Vagina (tissue), 2 donors: ENCODE measurements around the gene SLC19A1. TPM values are rescaled to one million over a fixed set of nuclear protein-coding genes. Genes with fewer than 3 reads are reported as not detected.
"Not testable (repeated sequence)": the region's sequence is repeated elsewhere in the genome, so short reads cannot be mapped to it uniquely, and the experiment has no call there.

Experiments used
- DNase-seq, 2 donors: peaks; one replicate each; pipeline ENCODE4 v3.0.0-alpha.2; 2017; ENCODE audit errors: extremely low spot score in 2 of 2
- H3K27ac ChIP-seq: fragments of 200-600 bp; sonication (generic); one replicate; pipeline ENCODE4 v1.5.1; 2019
- H3K27me3 ChIP-seq: fragments of 200-600 bp; sonication (generic); one replicate; pipeline ENCODE4 v1.5.1; 2019
- H3K36me3 ChIP-seq, 2 donors: fragments of 200-600 bp; sonication (generic); one replicate each; pipeline ENCODE4 v1.5.1; 2017 to 2019
- H3K4me1 ChIP-seq: fragments of 200-600 bp; sonication (generic); one replicate; pipeline ENCODE4 v1.5.1; 2019
- H3K4me3 ChIP-seq, 2 donors: fragments of 200-600 bp; sonication (generic); 1 replicate in 1 of 2; 2 replicates in 1 of 2; pipeline ENCODE4 v1.5.1; 2016 to 2019
- H3K9me3 ChIP-seq: fragments of 200-600 bp; sonication (generic); one replicate; pipeline ENCODE4 v1.5.1; 2019
- CTCF ChIP-seq, 3 experiments: fragments of 450-650 bp in 2 of 3; fragments of 200-600 bp in 1 of 3; sonication (generic) in 1 of 3; IDR thresholded peaks; one replicate each; pipeline ENCODE4 v1.5.1; 2017 to 2019; ENCODE audit warnings: antibody characterized with exemption in 3 of 3, mild to moderate bottlenecking in 2 of 3, moderate library complexity in 2 of 3
- POLR2A ChIP-seq, 2 donors: fragments of 450-650 bp; IDR thresholded peaks; one replicate each; pipeline ENCODE4 v1.6.1; 2017; ENCODE audit warnings: antibody characterized with exemption in 2 of 2, mild to moderate bottlenecking in 2 of 2, moderate library complexity in 2 of 2
- POLR2AphosphoS5 ChIP-seq, 2 donors: sonication (generic); formaldehyde crosslinking; IDR thresholded peaks; one replicate each; pipeline ENCODE4 v1.9.0; 2017; ENCODE audit warnings: antibody characterized with exemption in 2 of 2, mild to moderate bottlenecking in 2 of 2, low read depth in 1 of 2; ENCODE audit not compliant: insufficient read depth in 1 of 2
- intact Hi-C: fragments of 100-400 bp; cut with DNase I; formaldehyde crosslinking; loops from one replicate; pipeline ENCODE4 v1.15.1; 2023
- total RNA-seq: library from RNA; depleted of rRNA; stranded (reverse); fragments of >200 nt; gene quantifications from one replicate; pipeline ENCODE4 v1.2.3, GENCODE V29; 2016

Gene SLC19A1
- total RNA-seq, 1 donor from 2014 or later: 4.9 TPM

GRCh38 chr21:45530423-45531113 lies 11.7 kb downstream of the SLC19A1 start:
- H3K4me1 ChIP-seq: no peaks in the 10 kb centered on the region
- no peaks in the 10 kb centered on the region for H3K27me3 ChIP-seq
- TF ChIP-seq POLR2AphosphoS5 (IDR thresholded peaks at IDR 0.05; ENCODE audit: insufficient read depth in 1 of 2, low read depth in 1 of 2) (no peak), CTCF (IDR thresholded peaks at IDR 0.05) (no peak), POLR2A (IDR thresholded peaks at IDR 0.05) (no peak)
- DNase-seq: no peak
- H3K9me3 ChIP-seq: no peaks in the 10 kb centered on the region
- intact Hi-C loops: no loop called here
- H3K27ac ChIP-seq: no peak overlapping the region
- no peak overlapping the region for H3K4me3 ChIP-seq
- no peaks in the 10 kb centered on the region for H3K36me3 ChIP-seq

GRCh38 chr21:45529785-45530422 lies 12.3 kb downstream of the SLC19A1 start:
- intact Hi-C loops: no loop called here
- Histone ChIP-seq H3K4me1 (no peaks in the 10 kb centered on the region), H3K9me3 (no peaks in the 10 kb centered on the region), H3K27me3 (no peaks in the 10 kb centered on the region), H3K4me3 (no peak overlapping the region), H3K27ac (no peak overlapping the region), H3K36me3 (no peaks in the 10 kb centered on the region)
- no peak for DNase-seq
- no peak for TF ChIP-seq CTCF (IDR thresholded peaks at IDR 0.05)
- TF ChIP-seq POLR2A (IDR thresholded peaks at IDR 0.05): no peak
- no peak for TF ChIP-seq POLR2AphosphoS5 (IDR thresholded peaks at IDR 0.05; ENCODE audit: insufficient read depth in 1 of 2, low read depth in 1 of 2)

GRCh38 chr21:45528981-45529784 lies 13.1 kb downstream of the SLC19A1 start:
- no peaks in the 10 kb centered on the region for H3K27me3 ChIP-seq
- no peak for DNase-seq
- H3K4me3 ChIP-seq: no peak overlapping the region
- no peaks in the 10 kb centered on the region for H3K9me3 ChIP-seq
- H3K36me3 ChIP-seq: no peaks in the 10 kb centered on the region
- intact Hi-C loops: no loop called here
- no peaks in the 10 kb centered on the region for H3K4me1 ChIP-seq
- H3K27ac ChIP-seq: no peak overlapping the region
- TF ChIP-seq POLR2AphosphoS5 (IDR thresholded peaks at IDR 0.05; ENCODE audit: insufficient read depth in 1 of 2, low read depth in 1 of 2) (no peak), CTCF (IDR thresholded peaks at IDR 0.05) (no peak), POLR2A (IDR thresholded peaks at IDR 0.05) (no peak)

GRCh38 chr21:45528028-45528705 lies 14.1 kb downstream of the SLC19A1 start:
- no peak overlapping the region for H3K4me3 ChIP-seq
- TF ChIP-seq CTCF (IDR thresholded peaks at IDR 0.05) (no peak), POLR2AphosphoS5 (IDR thresholded peaks at IDR 0.05; ENCODE audit: insufficient read depth in 1 of 2, low read depth in 1 of 2) (no peak), POLR2A (IDR thresholded peaks at IDR 0.05) (no peak)
- intact Hi-C loops: no loop called here
- no peaks in the 10 kb centered on the region for H3K4me1 ChIP-seq
- H3K27me3 ChIP-seq: no peaks in the 10 kb centered on the region
- no peaks in the 10 kb centered on the region for H3K36me3 ChIP-seq
- H3K9me3 ChIP-seq: no peaks in the 10 kb centered on the region
- no peak for DNase-seq
- H3K27ac ChIP-seq: no peak overlapping the region

GRCh38 chr21:45527151-45527999 lies 14.9 kb downstream of the SLC19A1 start:
- H3K27me3 ChIP-seq, H3K9me3 ChIP-seq, H3K27ac ChIP-seq, H3K36me3 ChIP-seq, DNase-seq, H3K4me3 ChIP-seq, intact Hi-C loops, H3K4me1 ChIP-seq: not testable (repeated sequence)
